A673 (cell line): ENCODE measurements around the gene BABAM2.

Experiments used
- CTCF ChIP-seq: fragments of 300-800, 200-600 bp; sonication (generic); conservative IDR thresholded peaks from 2 replicates; pipeline ENCODE4 v1.5.1; 2017; ENCODE audit warnings: low read depth, mild to moderate bottlenecking, antibody characterized with exemption, low read length, moderate library complexity, mixed read lengths
- EZH2 ChIP-seq: fragments of 200-600 bp; sonication (generic); IDR thresholded peaks from 2 replicates; pipeline ENCODE4 v1.6.1; 2017; ENCODE audit warnings: borderline replicate concordance, low read depth, mild to moderate bottlenecking, mixed read lengths, antibody characterized with exemption, low read length; ENCODE audit not compliant: poor library complexity, severe bottlenecking

- no peak for TF ChIP-seq CTCF
- no peak for TF ChIP-seq EZH2
These were observed 383.2 kb downstream of the BABAM2 start for GRCh38 chr2:28273751-28274150.
